Measurements from ENCODE around the gene SIVA1. TPM values are rescaled to one million over a fixed set of nuclear protein-coding genes. Genes with fewer than 3 reads are reported as not detected.

SIVA1 gene
- total and polyA plus RNA-seq, 2 donors (not counting 1 experiment from before 2014, with no cell fraction given), result 50.7 to 123 TPM

DNA sequence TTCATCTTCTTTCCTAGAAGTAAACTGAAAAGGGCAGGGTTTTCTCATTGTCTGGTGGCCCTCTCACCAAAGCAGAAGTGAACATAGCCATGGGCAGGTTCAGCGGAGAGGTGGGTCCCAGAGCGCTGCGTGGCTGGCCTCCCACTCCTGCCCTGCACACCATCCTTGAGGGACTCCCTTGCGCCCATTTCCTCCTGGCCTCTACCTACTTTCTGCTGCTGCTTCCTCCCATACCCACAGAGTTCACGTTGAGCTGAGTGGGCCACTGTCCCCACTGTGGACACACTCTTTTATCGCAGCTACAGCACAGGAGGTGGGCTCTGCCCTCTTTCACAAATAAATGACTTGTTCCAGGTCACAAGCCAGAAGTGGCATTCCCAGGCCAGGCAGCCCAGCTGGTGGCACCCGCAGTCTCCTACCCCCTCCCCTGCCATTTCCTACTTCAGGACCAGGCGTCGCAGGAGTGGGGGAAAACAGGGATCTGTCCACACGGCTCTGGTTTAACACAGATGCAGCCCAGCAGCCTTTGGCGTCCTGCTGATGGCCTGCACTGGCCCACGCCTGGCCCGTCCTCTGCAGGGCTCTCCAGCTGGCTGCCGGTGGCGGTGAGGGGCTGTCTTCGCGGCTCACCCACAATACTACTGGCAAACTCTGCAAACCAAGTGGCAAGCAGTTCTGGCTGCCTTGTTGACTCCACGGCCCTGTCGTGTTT, 4.9 kb downstream of the SIVA1 start:
- ChIA-PET CTCF (interaction anchor here (1.0 kb wide), 1 partner anchor 11 kb away, joined by 3 read pairs; no protein-coding TSS in a partner anchor), POLR2A (no interaction called here)
- Histone ChIP-seq H4K20me1 (ENCODE audit: control insufficient read depth, insufficient read depth, low read length, poor library complexity, severe bottlenecking) (peaks cover 66% of the 10 kb centered on the region), H3K4me1 (ENCODE audit: control insufficient read depth in 2 of 2, insufficient read depth in 2 of 2, low read length in 2 of 2) (peaks cover 12 to 14% of the 10 kb centered on the region in 2 donors), H3K4me2 (replicated peaks; ENCODE audit: low read depth, low read length, poor library complexity, severe bottlenecking) (no peak overlapping the region), H3K27ac (ENCODE audit: low read length in 2 of 2) (no peak overlapping the region), H3K79me2 (ENCODE audit: control insufficient read depth, insufficient read depth, low read length) (peaks cover 25% of the 10 kb centered on the region), H3K9me3 (ENCODE audit: control extremely low read depth in 1 of 3, control insufficient read depth in 2 of 3, insufficient read depth in 1 of 3, low read length in 2 of 3) (peaks cover 0 to 4% (median 0%) of the 10 kb centered on the region in 3 donors), H3K27me3 (replicated peaks in 1 of 4; ENCODE audit: control extremely low read depth in 1 of 4, control insufficient read depth in 3 of 4, insufficient read depth in 4 of 4, low read length in 3 of 4) (no peaks in the 10 kb centered on the region), H3K36me3 (replicated peaks in 1 of 2; ENCODE audit: control extremely low read depth in 1 of 2, control insufficient read depth in 1 of 2, extremely low read depth in 1 of 2, insufficient read depth in 2 of 2, low read length in 1 of 2) (peaks cover 0 to 43% of the 10 kb centered on the region in 2 experiments), H2AFZ (ENCODE audit: insufficient read depth, low read depth, low read length, poor library complexity, severe bottlenecking) (no peak overlapping the region), H3K4me3 (ENCODE audit: control extremely low read depth in 1 of 5, extremely low read depth in 1 of 5, insufficient read depth in 1 of 5, low read depth in 2 of 5, low read length in 4 of 5) (no peak overlapping the region), H3K9ac (ENCODE audit: low read length) (no peak overlapping the region)
- TF ChIP-seq EZH2 (IDR thresholded peaks at IDR 0.05; ENCODE audit: borderline replicate concordance, insufficient read depth, low read depth, low read length, poor library complexity, severe bottlenecking), result no peak
- TF ChIP-seq, protein P1, sequence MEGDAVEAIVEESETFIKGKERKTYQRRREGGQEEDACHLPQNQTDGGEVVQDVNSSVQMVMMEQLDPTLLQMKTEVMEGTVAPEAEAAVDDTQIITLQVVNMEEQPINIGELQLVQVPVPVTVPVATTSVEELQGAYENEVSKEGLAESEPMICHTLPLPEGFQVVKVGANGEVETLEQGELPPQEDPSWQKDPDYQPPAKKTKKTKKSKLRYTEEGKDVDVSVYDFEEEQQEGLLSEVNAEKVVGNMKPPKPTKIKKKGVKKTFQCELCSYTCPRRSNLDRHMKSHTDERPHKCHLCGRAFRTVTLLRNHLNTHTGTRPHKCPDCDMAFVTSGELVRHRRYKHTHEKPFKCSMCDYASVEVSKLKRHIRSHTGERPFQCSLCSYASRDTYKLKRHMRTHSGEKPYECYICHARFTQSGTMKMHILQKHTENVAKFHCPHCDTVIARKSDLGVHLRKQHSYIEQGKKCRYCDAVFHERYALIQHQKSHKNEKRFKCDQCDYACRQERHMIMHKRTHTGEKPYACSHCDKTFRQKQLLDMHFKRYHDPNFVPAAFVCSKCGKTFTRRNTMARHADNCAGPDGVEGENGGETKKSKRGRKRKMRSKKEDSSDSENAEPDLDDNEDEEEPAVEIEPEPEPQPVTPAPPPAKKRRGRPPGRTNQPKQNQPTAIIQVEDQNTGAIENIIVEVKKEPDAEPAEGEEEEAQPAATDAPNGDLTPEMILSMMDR (IDR thresholded peaks at IDR 0.05), result no peak
- 96% methylated on average over 19 of the region's 19 CpGs for WGBS (ENCODE audit: insufficient coverage)
- no peaks in the 10 kb centered on the region for H3K27me3 Mint-ChIP-seq
- H3K9me3 Mint-ChIP-seq (ENCODE audit: insufficient read depth), result no peaks in the 10 kb centered on the region
- no peak overlapping the region for H3K27ac Mint-ChIP-seq
- H3K4me3 Mint-ChIP-seq, result no peak overlapping the region
- DNase-seq, result no peak
- ATAC-seq (ENCODE audit: low read depth), result no peak
- peaks cover 24% of the 10 kb centered on the region for H3K4me1 Mint-ChIP-seq
- intact Hi-C loops (cut with micrococcal nuclease), result no loop called here
